Testis (tissue), 2 donors: ENCODE results near the gene NEUROG1.

Experiments used
- POLR2A ChIP-seq: fragments of 450-650 bp; IDR thresholded peaks from one replicate; pipeline ENCODE4 v1.6.1; 2017; ENCODE audit warnings: antibody characterized with exemption, mild to moderate bottlenecking, moderate library complexity
- TF ChIP-seq, protein P1 (sequence below), 3 experiments: fragments of 450-650 bp in 2 of 3; fragments of 200-600 bp in 1 of 3; sonication (generic) in 1 of 3; IDR thresholded peaks; one replicate each; pipeline ENCODE4 v1.5.1; 2016 to 2019; ENCODE audit warnings: antibody characterized with exemption in 3 of 3, mild to moderate bottlenecking in 2 of 3, moderate library complexity in 1 of 3

DNA sequence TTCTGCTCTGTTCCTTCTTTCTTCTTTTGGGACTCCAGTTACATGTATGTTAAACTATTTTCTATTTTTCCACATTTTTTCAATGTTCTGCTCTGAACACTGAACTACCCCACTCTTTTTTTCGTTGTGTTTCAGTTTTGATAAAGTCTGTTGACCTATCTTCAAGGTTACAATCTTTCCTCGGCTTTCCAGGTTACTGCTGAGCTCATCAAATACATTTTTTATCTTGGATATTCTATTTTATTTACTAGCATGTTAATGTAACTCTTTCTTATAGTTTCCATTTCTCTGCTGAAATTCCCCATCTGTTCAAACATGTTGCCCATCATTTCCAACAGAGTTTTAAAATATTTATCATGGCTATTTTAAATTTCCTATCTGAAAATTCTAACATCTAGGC lies 13.8 kb downstream of the NEUROG1 start:
- TF ChIP-seq, protein P1, sequence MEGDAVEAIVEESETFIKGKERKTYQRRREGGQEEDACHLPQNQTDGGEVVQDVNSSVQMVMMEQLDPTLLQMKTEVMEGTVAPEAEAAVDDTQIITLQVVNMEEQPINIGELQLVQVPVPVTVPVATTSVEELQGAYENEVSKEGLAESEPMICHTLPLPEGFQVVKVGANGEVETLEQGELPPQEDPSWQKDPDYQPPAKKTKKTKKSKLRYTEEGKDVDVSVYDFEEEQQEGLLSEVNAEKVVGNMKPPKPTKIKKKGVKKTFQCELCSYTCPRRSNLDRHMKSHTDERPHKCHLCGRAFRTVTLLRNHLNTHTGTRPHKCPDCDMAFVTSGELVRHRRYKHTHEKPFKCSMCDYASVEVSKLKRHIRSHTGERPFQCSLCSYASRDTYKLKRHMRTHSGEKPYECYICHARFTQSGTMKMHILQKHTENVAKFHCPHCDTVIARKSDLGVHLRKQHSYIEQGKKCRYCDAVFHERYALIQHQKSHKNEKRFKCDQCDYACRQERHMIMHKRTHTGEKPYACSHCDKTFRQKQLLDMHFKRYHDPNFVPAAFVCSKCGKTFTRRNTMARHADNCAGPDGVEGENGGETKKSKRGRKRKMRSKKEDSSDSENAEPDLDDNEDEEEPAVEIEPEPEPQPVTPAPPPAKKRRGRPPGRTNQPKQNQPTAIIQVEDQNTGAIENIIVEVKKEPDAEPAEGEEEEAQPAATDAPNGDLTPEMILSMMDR (IDR thresholded peaks at IDR 0.05), result no peak
- TF ChIP-seq POLR2A, result no peak
